ENCODE measurements around the gene RPGRIP1L.

GRCh38 chr16:53690771-53691170 is 12.9 kb downstream of the RPGRIP1L start:
- TF ChIP-seq CTCF (IDR thresholded peaks at IDR 0.05), result no peak
- no peak for TF ChIP-seq EP300 (IDR thresholded peaks at IDR 0.05)
- TF ChIP-seq POLR2A (IDR thresholded peaks at IDR 0.05), result no peak

Measured in tibial nerve (tissue), 4 donors.